Skeletal muscle satellite cell (primary cell): ENCODE results near the gene SERTAD2.

ENCODE experiments used
- H3K27me3 ChIP-seq: 2 replicates; pipeline ENCODE4 v1.7.0; 2013; ENCODE audit warnings: low read length; ENCODE audit not compliant: control insufficient read depth, insufficient read depth
- H3K36me3 ChIP-seq: 2 replicates; pipeline ENCODE4 v1.7.0; 2013; ENCODE audit warnings: mild to moderate bottlenecking, control low read depth, low read length; ENCODE audit not compliant: insufficient read depth
- H3K4me1 ChIP-seq: 2 replicates; pipeline ENCODE4 v1.7.0; 2013; ENCODE audit warnings: low read length; ENCODE audit not compliant: control insufficient read depth, insufficient read depth
- H3K4me2 ChIP-seq: 2 replicates; pipeline ENCODE4 v1.7.0; 2013; ENCODE audit warnings: mild to moderate bottlenecking, low read length
- H3K4me3 ChIP-seq: 2 replicates; pipeline ENCODE4 v1.7.0; 2013; ENCODE audit warnings: low read length
- H3K9ac ChIP-seq: 2 replicates; pipeline ENCODE4 v1.7.0; 2013; ENCODE audit warnings: mild to moderate bottlenecking, low read depth, low read length, moderate library complexity
- H3K9me3 ChIP-seq: replicated peaks from 2 replicates; pipeline ENCODE4 v1.7.0; 2013; ENCODE audit warnings: mild to moderate bottlenecking, control low read depth, low read length

The SERTAD2 gene

GRCh38 chr2:64581777-64582539 lies 71.8 kb downstream of the SERTAD2 start:
- H3K4me3 ChIP-seq = no peak overlapping the region
- H3K36me3 ChIP-seq = peaks cover 13% of the 10 kb centered on the region

More at GRCh38 chr2:64581777-64582539, 71.8 kb downstream of the SERTAD2 start:
- Histone ChIP-seq H3K9ac (no peak overlapping the region), H3K4me2 (no peak overlapping the region), H3K4me1 (no peaks in the 10 kb centered on the region), H3K27me3 (no peaks in the 10 kb centered on the region), H3K9me3 (no peaks in the 10 kb centered on the region)
